Vagina (tissue), 2 donors: ENCODE measurements around the gene PBRM1.

Experiments used
- POLR2A ChIP-seq, 2 donors: fragments of 450-650 bp; IDR thresholded peaks; one replicate each; pipeline ENCODE4 v1.6.1; 2017; ENCODE audit warnings: antibody characterized with exemption in 2 of 2, mild to moderate bottlenecking in 2 of 2, moderate library complexity in 2 of 2
- POLR2AphosphoS5 ChIP-seq, 2 donors: sonication (generic); formaldehyde crosslinking; IDR thresholded peaks; one replicate each; pipeline ENCODE4 v1.9.0; 2017; ENCODE audit warnings: antibody characterized with exemption in 2 of 2, mild to moderate bottlenecking in 2 of 2, low read depth in 1 of 2; ENCODE audit not compliant: insufficient read depth in 1 of 2
- TF ChIP-seq, protein P1 (sequence below), 3 experiments: fragments of 450-650 bp in 2 of 3; fragments of 200-600 bp in 1 of 3; sonication (generic) in 1 of 3; IDR thresholded peaks; one replicate each; pipeline ENCODE4 v1.5.1; 2017 to 2019; ENCODE audit warnings: antibody characterized with exemption in 3 of 3, mild to moderate bottlenecking in 2 of 3, moderate library complexity in 2 of 3

DNA sequence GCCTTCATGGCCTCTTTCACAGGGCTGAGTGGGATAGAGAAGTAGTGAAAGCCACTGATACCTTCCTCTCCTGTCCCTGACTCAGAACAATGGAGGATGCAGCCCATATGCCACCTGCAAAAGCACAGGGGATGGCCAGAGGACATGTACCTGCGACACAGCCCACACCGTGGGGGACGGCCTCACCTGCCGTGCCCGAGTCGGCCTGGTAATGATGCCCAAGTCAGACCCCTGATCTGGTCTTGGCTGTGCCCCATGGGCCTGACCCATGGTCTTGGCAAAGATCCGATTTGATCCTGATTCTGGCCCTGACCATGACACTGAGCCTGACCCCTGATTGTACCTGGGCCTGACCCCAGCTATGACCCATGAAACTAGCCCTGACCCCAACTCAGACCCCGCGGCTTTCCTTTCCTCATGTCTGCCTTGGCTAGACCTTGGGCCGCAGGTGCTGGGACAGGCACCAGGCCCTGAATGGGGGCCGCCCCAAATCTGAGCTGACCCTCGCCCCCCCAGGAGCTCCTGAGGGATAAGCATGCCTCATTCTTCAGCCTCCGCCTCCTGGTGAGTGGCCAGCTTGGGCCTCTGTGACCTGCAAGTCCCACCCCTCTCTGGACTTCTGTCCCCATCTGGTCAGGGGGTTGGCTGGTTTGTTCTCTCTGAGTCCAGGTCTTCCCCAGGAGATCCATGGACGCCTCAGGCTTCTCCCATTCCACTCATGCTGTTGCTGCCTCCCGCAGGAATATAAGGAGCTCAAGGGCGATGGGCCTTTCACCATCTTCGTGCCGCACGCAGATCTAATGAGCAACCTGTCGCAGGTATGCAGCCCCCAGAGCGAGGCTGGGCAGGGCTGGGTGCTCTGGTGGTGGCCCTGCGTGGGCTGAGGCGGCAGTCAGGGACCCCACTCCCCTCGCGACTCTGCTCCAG is 167.7 kb downstream of the PBRM1 start:
- TF ChIP-seq, protein P1, sequence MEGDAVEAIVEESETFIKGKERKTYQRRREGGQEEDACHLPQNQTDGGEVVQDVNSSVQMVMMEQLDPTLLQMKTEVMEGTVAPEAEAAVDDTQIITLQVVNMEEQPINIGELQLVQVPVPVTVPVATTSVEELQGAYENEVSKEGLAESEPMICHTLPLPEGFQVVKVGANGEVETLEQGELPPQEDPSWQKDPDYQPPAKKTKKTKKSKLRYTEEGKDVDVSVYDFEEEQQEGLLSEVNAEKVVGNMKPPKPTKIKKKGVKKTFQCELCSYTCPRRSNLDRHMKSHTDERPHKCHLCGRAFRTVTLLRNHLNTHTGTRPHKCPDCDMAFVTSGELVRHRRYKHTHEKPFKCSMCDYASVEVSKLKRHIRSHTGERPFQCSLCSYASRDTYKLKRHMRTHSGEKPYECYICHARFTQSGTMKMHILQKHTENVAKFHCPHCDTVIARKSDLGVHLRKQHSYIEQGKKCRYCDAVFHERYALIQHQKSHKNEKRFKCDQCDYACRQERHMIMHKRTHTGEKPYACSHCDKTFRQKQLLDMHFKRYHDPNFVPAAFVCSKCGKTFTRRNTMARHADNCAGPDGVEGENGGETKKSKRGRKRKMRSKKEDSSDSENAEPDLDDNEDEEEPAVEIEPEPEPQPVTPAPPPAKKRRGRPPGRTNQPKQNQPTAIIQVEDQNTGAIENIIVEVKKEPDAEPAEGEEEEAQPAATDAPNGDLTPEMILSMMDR (IDR thresholded peaks at IDR 0.05): no peak
- TF ChIP-seq POLR2AphosphoS5 (IDR thresholded peaks at IDR 0.05; ENCODE audit: insufficient read depth in 1 of 2, low read depth in 1 of 2): no peak
- no peak for TF ChIP-seq POLR2A (IDR thresholded peaks at IDR 0.05)
